Testis (tissue), 2 donors: ENCODE measurements around the gene ZNF223.

Source experiments
- CTCF ChIP-seq, 3 experiments: fragments of 450-650 bp in 2 of 3; fragments of 200-600 bp in 1 of 3; sonication (generic) in 1 of 3; IDR thresholded peaks; one replicate each; pipeline ENCODE4 v1.5.1; 2016 to 2019; ENCODE audit warnings: antibody characterized with exemption in 3 of 3, mild to moderate bottlenecking in 2 of 3, moderate library complexity in 1 of 3
- POLR2A ChIP-seq: fragments of 450-650 bp; IDR thresholded peaks from one replicate; pipeline ENCODE4 v1.6.1; 2017; ENCODE audit warnings: antibody characterized with exemption, mild to moderate bottlenecking, moderate library complexity

GRCh38 chr19:44061038-44061437 lies 9.2 kb downstream of the ZNF223 start:
- TF ChIP-seq CTCF (IDR thresholded peaks at IDR 0.05) (no peak), POLR2A (no peak)
